ENCODE results near the gene PITPNC1.

Gene PITPNC1

DNA sequence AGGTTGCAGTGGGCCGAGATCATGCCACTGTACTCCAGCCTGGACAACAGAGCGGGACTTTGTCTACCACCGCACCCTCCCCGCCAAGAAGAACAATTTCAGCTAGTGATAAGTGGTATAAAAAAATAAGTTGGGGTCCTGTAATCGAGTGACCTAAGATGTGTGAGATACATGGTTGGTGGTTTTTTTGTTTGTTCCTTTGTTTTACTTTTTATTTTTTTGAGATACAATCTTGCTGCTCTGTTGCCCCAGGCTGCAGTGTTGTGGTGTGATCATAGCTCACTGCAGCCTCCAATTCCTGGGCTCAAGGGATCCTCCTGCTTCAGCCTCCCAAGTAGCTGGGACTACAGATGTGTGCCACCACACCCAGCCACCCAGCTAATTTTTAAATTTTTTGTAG lies 58.7 kb downstream of the PITPNC1 start:
- no peak for DNase-seq

DNA sequence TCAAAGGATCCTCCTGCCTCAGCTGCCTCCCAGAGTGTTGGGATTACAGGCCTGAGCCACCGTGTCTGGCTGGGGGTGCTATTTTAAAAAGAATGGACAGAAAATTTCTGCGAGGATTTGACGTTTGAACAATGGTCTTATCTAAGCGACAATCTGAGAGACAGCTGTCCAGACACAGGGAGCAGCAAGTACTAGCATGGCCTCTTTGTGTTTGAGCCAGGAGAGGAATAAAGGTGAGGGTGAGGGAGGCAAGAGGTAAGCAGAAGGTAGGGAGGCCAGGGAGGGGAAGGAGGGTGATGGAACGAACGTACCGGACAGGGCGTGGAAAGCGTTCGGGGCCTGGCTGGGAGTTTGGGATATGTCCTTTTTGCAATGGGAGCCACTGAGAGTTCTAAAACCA lies 59.2 kb downstream of the PITPNC1 start:
- no peak for DNase-seq

DNA sequence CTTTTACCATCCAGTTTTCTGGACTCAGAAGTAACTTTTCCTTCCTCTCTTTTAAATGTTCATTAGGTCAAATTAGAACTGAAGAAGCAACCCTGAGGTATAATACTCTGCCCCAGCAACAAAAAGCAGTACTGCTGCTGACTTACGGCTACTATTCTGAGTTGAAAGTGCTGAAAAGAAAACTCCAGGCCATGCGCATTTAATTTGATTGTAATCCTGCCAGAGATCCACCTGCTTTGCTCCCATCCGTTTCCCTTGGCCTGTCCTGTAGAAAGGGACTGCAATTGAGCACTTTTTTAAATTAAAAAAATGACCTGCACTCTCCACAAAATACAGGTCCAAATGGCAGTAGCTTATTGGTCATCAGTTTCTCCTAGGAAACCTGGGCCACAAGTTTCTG lies 61.6 kb downstream of the PITPNC1 start:
- no peak for DNase-seq

DNA sequence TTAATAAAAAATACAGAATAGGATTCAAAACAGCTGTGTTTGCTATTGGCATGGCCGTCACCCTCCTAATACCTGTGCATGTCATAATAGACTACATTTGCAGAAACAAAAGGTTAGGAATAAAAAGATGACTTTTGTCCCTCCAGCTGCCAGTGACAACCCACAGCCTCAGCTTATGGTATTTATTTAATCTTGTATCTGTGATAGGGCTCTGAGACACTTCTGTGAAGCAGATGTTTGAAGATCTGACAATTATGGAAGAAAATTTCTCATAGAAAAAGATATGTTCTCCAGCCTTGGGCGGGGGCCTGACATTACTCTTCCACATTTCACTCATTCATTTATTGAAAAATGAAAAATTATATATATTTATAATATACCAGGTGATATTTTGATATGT lies 62.2 kb downstream of the PITPNC1 start:
- DNase-seq = no peak

DNA sequence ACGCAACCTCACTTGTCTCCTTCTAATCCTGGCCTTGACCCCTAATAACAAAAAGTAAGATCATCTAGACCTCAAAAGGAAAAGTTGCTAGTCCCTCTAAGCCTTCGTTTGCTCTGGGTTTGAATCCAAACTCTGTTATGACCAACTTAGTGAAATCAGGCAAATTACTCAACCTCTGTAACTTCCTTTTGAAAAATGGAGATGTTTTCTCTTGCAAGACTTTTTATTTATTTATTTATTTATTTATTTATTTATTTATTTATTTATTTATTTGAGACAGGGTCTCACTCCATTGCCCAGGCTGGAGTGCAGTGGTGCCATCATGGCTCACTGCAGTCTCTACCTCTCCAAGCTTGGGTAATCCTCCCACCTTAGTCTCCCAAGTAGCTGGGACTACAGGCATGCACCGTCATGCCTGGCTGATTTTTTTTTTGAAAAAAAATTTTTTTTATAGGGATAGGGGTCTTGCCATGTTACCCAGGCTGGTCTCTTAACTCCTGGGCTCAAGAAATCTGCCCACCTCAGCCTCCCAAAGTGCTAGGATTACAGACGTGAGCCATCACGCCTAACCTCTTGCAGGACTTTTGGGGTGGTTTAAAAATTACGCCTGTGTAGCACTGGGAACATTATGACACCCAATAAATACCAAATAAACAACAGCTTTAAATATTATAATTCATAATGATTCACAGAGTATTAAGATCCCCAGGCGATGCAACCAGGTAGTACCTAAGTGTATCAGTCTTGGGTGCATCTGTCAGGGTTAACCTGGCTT lies 63.4 kb downstream of the PITPNC1 start:
- DNase-seq = no peak

DNA sequence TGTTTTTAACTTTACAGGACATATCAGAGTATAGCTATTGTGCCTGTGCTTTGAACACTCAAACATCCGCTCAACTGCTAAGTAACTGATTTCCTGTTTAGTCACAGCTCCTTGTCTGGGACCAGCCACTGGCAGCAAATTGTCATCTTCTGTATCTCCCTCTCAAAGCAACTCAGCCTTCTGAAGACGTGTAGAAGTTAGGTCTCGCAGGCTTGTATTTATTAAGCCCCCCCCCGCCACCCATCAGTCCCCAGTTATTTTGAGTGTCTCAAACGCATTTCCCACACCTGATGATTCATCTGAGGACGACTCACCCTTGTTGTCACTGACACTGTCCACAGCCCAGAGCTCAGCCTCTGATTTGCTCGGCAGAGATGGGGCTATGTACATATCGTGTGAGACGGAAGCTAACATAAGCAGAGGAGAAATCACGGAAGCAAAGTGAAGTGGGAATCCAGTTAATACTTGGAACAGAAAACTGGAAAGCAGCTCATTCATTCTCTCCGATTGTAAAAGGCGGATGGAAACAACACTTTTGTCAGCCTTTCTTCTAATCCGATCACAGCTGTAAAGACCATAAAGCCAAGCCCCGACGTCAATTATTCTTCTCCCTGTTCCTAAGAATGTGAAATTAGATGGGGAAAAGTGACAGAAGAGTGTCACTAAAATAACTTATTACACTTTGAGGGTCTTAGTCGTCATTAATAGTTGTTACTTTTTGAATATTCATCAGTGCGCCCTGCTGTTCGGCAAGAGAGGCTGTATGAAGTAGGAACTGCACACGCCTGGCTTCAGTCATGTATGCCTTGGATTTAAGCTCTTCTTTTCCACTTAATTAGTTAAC lies 64.2 kb downstream of the PITPNC1 start:
- peak; percentile 46 for DNase-seq

DNA sequence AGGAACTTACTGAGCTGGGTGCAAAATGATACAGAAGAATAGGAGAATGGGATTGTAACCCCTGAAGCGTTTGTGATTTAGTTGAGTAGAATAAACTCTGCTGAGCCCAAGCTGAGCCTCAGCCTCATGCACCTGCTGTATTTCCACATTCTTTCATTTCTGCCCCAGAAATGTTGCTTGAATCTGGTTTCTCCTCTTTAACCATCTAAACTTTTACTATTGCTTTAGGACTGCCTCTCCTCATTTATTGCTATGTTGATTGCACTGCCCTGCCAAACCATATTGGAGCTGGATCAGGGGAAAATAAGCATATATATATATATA lies 64.8 kb downstream of the PITPNC1 start:
- DNase-seq = no peak

DNA sequence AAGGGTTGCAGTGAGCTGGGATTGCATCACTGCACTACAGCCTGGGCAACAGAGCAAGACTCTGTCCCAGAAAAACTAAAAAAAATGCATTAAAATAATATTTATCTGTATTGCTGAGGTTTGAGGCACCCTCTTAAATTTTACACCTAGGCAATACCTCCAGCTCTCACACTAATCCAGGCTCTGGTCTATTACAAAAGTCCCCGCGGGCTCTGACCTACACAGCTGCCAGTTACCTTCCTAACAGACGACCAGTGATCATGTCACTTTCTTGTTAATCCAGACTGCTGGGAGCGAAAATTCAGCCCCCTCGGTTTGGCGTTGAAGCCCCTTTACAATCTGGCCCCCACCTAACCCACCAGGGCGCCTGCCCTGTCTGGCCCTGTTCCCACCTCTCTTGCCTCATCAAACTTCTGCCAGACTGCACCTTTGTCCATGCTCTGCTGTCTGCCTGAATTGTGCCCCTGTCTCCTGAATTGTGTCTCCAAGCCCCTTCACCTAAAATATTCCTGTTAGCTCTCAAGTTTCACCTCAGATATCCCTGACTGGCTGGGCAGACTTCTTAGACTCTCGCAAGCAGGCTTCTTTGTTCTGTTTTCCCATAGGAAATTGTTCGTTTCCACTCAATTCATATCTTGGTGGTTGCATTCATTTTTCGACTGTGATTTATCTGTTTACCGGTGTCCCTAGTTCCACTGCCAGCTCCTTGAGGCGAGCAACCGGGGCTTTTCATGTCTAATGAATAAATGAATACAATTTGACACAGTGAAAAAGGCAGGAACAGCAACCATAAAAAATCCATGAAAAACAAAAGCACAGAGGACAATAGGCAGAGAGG lies 65.9 kb downstream of the PITPNC1 start:
- no peak for DNase-seq

DNA sequence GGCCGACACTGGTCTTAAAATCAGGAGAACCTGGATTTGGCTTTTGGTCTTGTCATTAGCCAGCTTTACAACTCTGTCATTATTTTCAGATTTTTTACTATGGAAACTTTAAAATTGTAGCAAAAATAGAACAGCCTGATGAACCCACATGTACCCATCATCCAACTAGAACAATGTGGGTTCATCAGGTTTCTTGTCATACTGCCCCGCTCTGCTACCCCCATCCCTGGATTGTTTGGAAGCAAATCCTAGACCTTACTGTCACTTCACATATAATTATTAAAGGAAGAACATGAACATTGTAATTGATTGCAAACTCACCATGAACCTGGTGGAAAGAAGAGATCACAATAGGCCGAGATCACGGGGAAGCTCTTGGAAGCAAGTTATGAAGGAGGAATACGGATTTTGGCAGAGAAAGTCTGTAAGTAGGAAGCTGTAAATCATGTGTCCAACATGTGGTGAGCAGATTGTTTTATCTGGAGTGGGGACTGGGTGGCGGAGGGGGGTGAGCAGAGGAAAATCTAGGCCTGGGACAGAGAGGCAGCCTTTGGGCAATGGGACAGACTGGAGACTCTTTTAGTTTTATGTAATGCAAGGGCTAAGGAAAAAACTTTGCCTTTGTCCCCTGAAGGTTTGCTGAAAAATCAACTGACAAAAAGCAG lies 67.0 kb downstream of the PITPNC1 start:
- DNase-seq = no peak

DNA sequence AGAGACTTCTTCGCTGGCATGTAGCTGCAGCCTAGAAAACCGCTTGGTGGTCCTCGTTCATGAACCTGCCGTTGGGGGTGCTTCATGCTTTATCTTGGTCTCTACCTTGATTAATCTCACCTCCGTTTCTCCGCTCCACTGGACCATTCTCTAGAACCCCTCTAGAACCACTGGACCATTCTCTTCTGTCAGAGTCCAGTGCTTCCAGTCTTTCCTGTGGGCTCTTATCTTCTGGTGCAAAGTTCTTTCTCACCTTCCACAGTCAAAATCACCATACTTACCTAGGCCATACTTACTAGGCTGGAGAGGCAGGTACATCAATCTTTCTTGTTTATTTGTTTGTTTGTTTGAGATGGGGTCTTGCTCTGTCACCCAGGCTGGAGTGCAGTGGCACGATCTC lies 71.4 kb downstream of the PITPNC1 start:
- no peak for DNase-seq

DNA sequence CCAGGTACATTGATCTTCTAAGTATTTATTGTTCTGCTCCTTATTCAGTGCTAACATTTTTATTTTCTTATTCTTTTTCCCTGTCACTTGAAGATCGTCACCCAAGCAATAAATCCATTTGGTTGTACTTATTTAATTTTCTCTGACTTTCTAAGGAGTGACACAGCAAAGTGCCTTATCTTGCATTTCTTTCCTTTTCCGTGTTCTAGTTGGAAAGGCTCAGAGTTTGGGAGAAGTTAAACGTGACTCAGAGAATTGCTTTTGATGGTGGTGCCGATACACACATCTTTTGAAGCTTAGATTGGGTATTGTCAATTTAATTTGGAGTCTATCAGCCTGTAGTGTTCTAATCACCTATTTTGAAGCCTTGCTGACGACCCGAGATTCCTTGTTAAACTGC lies 72.0 kb downstream of the PITPNC1 start:
- DNase-seq = no peak

DNA sequence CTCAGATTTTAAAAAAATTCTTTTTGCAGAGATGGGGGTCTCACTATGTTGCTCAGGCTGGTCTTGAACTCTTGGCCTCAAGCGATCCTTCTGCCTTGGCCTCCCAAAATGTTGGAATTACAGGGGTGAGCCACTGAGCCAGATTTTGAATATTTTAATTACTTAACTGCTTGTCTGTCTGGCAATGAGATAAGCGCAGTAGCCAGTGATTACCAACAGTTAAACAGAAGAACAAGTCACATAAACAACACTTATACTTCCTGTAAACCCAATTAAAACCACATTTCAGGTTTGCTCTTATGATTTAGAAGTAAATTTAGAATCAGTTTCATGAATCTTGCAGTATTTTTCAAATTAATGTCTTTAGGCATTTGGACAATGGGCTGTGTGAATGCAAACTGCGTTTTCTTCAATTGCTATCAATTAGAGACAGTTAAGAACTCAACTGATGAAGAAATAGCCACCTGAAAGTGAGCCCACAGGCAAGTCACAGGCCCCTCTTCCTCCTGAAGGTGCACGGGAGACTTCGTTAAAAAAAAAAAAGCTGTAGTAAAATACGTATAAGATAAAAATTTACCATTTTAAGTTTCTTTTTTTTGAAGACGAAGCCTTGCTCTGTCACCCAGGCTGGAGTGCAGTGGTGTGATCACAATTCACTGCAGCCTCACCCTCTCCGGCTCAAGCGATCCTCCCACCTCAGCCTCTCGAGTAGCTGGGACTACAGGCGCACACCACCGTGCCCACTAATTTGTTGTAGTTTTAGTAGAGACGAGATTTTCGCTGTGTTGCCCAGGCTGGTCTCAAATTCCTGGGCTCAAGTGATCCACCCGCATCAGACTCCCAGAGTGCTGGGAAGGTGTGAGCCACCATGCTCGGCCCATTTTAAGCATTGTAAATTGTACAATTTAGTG lies 73.0 kb downstream of the PITPNC1 start:
- no peak for DNase-seq

DNA sequence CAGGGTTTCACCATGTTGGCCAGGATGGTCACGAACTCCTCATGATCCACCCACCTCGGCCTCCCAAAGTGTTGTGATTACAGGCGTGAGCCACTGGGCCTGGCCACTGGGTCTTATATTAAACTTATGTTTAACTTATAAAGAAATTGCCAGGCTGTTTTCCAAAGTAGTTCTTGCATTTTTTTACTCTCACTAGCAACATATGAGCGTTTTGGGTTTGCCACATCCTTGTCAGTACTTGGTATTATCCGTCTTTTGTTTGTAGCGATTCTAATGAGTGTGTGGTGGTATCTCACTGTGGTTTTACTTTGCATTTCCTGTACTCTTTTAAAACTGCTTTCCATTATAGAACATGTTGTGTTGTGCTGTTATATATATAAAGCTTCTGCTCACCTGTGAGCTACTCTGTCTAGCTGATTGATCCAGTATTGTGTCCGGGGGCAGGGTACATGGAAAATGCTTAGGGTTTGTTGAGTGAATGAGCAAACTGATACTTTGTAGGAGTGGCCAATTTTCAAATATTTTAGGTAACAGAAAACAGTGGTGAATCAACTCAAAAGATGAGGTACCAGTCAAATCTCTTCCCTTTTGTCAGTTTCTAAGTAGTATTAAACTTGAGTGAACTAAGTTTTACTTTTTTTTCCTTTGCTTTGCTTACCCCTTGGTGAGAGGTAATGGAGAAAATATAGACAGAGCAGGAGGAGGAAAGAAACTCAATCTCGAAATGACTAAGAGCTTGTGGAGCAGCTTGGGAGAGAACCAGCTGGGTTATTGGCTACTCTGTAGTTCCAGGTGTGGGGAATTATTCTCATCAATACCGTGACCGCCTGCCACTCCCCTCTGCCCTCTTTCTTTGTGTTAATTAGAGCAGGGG lies 75.8 kb downstream of the PITPNC1 start:
- DNase-seq = no peak

DNA sequence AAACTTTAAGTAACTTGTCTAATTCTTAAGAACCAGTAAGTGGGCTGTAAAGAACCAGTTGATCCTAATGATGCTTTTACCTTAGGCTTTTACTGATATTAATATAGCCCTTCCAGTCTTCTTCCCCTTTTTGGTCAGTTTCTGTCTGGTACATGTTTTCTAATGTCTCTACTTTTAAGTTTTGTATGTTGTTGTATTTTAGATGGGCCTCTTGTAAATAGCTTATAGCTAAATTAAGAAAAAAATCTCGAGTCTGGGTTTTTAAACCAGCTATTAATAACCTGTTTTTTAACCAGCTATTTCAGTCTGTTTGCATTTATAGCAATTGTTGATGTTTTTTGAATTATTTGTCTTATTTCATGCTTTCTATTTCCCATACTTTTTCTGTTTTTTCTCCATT lies 79.0 kb downstream of the PITPNC1 start:
- no peak for DNase-seq

DNA sequence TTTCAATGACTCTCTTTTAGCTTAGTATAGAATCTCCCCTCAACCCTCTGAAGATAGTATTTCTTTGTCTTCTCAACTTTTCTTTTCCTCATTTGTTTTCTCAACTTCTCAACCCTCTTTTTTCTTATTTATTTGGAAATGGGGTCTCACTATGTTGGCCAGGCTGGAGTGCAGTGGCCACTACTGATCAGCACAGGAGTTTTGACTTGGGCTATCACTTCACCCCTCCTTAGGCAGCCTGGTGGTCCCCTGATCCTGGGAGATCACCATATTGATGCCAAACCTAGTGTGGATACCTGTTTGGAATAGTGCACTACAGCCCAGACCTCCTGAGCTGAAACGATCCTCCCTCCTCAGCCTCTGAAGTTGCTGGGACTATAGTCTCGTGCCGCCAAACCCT lies 79.8 kb downstream of the PITPNC1 start:
- DNase-seq = no peak

DNA sequence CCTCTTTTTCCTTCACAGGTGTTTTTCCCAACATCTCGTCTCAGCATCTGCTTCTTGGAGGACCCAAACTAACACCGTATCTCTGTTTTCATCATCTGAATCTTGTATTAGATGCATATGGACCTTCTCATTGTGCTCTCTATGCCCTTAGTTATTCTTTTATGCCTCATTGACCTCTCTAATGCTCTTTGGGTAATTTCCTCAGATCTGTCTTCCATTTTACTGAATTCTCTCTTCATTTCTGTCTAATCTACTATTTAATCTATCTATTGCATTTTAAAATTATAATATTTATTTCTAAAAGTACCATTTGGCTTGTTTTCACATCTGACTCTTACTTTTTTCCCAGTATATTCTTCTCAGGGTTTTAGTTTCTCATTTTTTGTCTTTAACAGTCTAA lies 81.1 kb downstream of the PITPNC1 start:
- no peak for DNase-seq

DNA sequence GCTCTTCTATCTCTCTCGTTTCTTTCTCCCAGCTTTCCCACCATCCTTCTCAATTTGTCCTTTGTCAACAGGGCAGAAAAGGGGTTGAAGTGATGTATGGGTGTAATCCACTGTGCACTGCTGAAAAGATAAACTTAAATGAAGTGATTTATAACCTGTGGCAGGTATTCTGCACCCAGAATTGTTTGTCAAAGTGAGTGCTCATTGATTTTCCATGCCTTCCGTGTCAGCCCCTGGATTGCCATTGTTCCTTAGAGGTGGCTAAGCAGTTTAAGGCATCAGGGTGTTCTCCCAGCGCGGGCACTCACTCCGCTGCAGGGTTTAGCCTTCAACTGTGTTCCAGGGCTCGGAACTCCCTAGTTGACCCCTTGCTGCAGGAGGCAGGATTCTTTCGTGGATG lies 82.9 kb downstream of the PITPNC1 start:
- no peak for DNase-seq

DNA sequence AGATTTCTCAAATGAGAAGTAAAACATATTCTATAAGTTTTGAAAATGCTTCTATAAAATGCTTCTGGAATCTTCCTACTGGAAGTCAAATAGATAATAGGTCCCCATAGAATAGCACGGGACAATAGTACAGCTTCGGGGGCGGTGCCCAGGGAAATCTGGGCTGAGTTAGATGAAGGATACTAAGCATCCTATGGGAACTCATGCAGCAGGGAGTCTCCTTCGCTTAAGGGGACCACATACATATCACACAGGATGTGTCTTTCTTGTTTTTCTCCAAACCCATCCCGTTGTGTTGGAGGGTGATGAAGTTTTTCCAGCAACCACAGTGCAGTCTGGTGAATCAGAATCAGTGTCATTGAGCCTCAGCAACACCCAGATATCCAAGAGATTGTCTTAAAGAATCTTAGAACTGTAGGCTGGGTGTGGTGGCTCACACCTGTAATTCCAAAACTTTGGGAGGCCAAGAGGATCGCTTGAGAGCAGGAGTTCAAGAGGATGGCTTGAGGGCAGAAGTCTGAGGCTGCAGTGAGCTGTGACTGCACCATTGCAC lies 84.2 kb downstream of the PITPNC1 start:
- DNase-seq = no peak

DNA sequence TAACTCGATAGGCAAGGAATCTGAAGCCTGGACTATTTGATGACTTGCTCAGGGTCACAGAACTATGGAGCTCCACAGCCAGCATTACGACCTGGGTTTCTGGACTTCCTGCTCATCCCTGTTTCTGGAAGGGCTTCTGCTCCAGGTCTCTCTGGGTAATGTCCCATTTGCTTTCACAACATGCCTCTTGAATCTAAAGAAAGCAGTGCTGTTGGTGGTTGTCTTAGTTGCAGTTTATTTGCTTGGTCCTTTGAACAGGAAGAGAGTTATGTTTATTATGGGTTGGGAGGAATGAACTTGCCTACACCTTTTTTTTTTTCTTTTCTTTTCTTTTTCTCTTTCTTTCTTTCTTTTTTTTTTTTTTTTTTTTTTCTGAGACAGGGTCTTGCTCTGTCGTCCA lies 84.8 kb downstream of the PITPNC1 start:
- no peak for DNase-seq

DNA sequence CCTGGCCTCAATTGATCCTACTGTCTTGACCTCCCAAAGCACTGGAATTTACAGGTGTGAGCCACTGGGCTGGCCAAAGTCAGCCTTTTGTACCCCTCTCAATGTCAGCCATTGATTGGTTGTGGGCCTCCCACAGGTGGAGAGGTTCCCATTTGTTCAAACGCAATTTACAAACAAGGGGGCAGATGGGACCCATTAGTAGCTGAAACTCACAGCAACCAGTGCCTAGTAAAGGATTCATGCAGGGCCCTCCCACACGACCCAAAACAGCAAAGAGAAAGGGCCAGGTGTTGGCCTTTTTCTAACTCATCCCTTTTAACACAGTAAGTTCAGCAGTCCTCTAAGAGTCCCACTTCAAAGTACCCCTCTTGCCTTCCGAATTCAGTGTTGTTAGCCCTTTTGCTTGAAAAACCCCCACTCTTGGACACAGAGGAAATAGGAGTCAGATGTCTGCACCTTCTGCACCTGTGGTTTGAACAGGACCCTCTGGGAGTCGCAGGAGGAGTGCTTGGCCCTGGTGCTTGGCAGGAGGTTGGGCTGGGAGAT lies 89.2 kb downstream of the PITPNC1 start:
- no peak for DNase-seq

Measured in T1000 (cell line).